Suprapubic skin (tissue), 4 donors: ENCODE data around the gene ZNF384.

Source experiments
- CTCF ChIP-seq, 2 donors: fragments of 200-600 bp in 1 of 2; fragments of 450-650 bp in 1 of 2; sonication (generic) in 1 of 2; IDR thresholded peaks; one replicate each; pipeline ENCODE4 v1.5.1; 2016 to 2019; ENCODE audit warnings: antibody characterized with exemption in 2 of 2, mild to moderate bottlenecking in 1 of 2, moderate library complexity in 1 of 2
- EP300 ChIP-seq: sonication (generic); formaldehyde crosslinking; IDR thresholded peaks from one replicate; pipeline ENCODE4 v1.6.1; 2017; ENCODE audit warnings: antibody characterized with exemption
- POLR2A ChIP-seq, 2 donors: fragments of 450-650 bp; IDR thresholded peaks; one replicate each; pipeline ENCODE4 v1.6.1; 2017; ENCODE audit warnings: antibody characterized with exemption in 2 of 2, mild to moderate bottlenecking in 2 of 2, moderate library complexity in 2 of 2
- POLR2AphosphoS5 ChIP-seq, 3 donors: sonication (generic); formaldehyde crosslinking; IDR thresholded peaks; one replicate each; pipeline ENCODE4 v1.6.1; 2017; ENCODE audit warnings: antibody characterized with exemption in 3 of 3

GRCh38 chr12:6653987-6654386 is 35.2 kb downstream of the ZNF384 start:
- TF ChIP-seq CTCF (IDR thresholded peaks at IDR 0.05) (no peak), POLR2A (IDR thresholded peaks at IDR 0.05) (no peak), EP300 (no peak), POLR2AphosphoS5 (IDR thresholded peaks at IDR 0.05) (no peak)
